GM10266 (cell line): Measurements from ENCODE around the gene ZNF175.

Source experiments
- DNase-seq: peaks from one replicate; pipeline ENCODE4 v3.0.0; 2012; ENCODE audit errors: extremely low spot score
- CTCF ChIP-seq: IDR thresholded peaks from 2 replicates; pipeline ENCODE4 v1.5.1; 2012; ENCODE audit warnings: mild to moderate bottlenecking, low read depth; ENCODE audit not compliant: control insufficient read depth, insufficient read depth; ENCODE audit errors: missing control alignments

Gene ZNF175

GRCh38 chr19:51546107-51546649 lies 24.9 kb upstream of the ZNF175 start:
- no peak for TF ChIP-seq CTCF
- DNase-seq, result no peak

GRCh38 chr19:51546650-51547396 lies 24.3 kb upstream of the ZNF175 start:
- no peak for TF ChIP-seq CTCF
- DNase-seq, result no peak

- DNase-seq, result no peak
- no peak for TF ChIP-seq CTCF
Measured at GRCh38 chr19:51547397-51548212, 23.5 kb upstream of the ZNF175 start.

GRCh38 chr19:51548213-51548651 lies 22.9 kb upstream of the ZNF175 start:
- TF ChIP-seq CTCF, result no peak

GRCh38 chr19:51548891-51549305 lies 22.2 kb upstream of the ZNF175 start:
- no peak for TF ChIP-seq CTCF

More at GRCh38 chr19:51548213-51548651, 22.9 kb upstream of the ZNF175 start:
- DNase-seq, result no peak

GRCh38 chr19:51549533-51550324 lies 21.4 kb upstream of the ZNF175 start:
- TF ChIP-seq CTCF, result no peak
- DNase-seq, result no peak

More at GRCh38 chr19:51548891-51549305, 22.2 kb upstream of the ZNF175 start:
- DNase-seq, result no peak
